Right lung (tissue), 5 donors: Measurements from ENCODE around the gene DUSP7. TPM values are rescaled to one million over a fixed set of nuclear protein-coding genes. Genes with fewer than 3 reads are reported as not detected.
"Not testable (repeated sequence)": the region's sequence is repeated elsewhere in the genome, so short reads cannot be mapped to it uniquely, and the experiment has no call there.

Experiments used
- DNase-seq, 2 donors: peaks; one replicate each; pipeline ENCODE4 v3.0.0-alpha.2; 2013
- polyA plus RNA-seq, 5 donors: library from polyadenylated mRNA; unstranded; fragments of 120-200 nt; gene quantifications; one replicate each; pipeline versions ENCODE4 v1.2.1 to v1.2.3, GENCODE V29; 2013; ENCODE audit warnings: inconsistent platforms in 1 of 5, low replicate concordance in 1 of 5; ENCODE audit not compliant: insufficient read length in 5 of 5, insufficient read depth in 1 of 5

Gene DUSP7
- polyA plus RNA-seq, 5 donors = 17.4 to 24.2 (median 22.2) TPM

GRCh38 chr3:52033748-52034147 lies 22.6 kb downstream of the DUSP7 start:
- not testable (repeated sequence) for DNase-seq

- no peak for DNase-seq
Measured at GRCh38 chr3:52032702-52033408, 23.5 kb downstream of the DUSP7 start.

GRCh38 chr3:52031896-52032295 lies 24.5 kb downstream of the DUSP7 start:
- DNase-seq = no peak

- no peak for DNase-seq
Measured at GRCh38 chr3:52030714-52031310, 25.6 kb downstream of the DUSP7 start.

- no peak for DNase-seq
Measured at GRCh38 chr3:52029535-52029934, 26.8 kb downstream of the DUSP7 start.

- no peak for DNase-seq
Measured at GRCh38 chr3:52029053-52029452, 27.3 kb downstream of the DUSP7 start.

DNA sequence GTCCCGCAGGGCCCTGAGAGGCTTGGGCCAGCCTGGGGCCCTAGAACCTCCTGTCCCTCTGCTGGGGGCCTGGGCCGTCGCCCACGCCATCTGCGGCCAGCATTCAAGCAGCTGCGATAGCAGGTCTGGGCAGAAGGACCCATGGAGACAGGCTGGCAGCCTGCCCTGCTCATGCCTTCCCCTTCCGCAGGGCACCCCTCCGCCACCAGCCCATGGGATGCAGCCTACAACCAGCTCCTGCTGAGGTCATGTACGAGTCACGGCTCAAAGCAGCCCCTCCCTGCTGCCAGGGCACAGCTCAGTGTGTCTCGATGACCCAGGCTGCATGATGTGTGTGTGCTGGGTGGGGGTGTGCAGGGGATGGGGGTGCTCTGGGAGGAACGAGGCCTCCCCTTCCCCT lies 27.8 kb downstream of the DUSP7 start:
- DNase-seq = no peak

- DNase-seq = no peak
Measured at GRCh38 chr3:52026041-52026440, 30.3 kb downstream of the DUSP7 start.

DNA sequence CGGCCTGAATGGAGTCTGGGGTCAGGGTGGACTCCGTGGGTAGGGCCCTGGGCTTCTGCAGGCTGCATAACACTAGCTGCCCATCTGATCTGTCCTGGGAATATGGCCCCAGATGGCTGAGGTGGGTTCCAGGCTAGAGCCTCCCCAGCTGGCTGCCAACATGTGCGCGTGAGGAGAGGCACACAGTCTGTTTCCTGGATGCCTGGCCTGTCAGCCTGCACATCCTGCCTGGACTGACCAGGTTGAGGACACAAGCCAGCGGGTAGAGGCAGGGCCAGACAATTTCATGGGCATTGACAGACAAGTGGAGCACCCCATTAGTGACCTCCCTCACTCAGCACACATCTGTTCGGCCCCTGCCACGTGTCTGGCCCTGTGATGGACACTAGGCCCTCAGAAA lies 30.9 kb downstream of the DUSP7 start:
- DNase-seq = no peak

- no peak for DNase-seq
Measured at GRCh38 chr3:52024765-52025452, 31.5 kb downstream of the DUSP7 start.

GRCh38 chr3:52023860-52024764 lies 32.3 kb downstream of the DUSP7 start:
- DNase-seq = no peak

DNA sequence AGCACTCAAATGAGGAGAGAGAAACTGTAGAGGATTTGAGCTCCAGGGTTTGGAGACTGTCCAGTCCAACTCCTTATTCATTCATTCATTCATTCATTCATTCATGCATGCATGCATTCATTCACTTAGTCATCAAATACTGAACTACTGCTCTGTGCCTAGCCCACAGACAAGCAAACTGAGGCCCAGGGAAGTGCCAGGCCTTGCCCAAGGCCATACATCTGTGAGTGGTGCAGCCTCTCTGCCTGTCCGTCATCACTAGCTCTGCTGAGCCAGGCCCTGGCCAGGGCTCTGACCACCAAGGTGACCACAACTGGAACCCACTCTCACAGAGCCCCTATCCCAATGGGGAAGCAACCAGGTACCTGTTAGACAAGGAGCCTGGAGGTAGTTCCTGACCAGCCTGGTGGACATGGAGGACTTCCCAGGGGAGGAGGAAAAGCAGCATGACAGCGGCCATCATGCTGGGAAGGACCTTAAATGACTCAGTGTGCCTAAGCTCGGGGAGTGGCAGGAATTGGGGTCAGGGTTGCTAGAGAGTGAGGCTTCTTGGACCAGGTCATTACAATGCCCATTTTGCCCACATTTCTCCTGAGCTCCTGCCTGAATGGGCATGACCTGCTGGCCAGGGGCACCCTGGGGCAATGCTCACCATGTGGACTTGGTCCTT lies 33.1 kb downstream of the DUSP7 start:
- no peak for DNase-seq

- no peak for DNase-seq
Measured at GRCh38 chr3:52022323-52023100, 33.9 kb downstream of the DUSP7 start.

DNA sequence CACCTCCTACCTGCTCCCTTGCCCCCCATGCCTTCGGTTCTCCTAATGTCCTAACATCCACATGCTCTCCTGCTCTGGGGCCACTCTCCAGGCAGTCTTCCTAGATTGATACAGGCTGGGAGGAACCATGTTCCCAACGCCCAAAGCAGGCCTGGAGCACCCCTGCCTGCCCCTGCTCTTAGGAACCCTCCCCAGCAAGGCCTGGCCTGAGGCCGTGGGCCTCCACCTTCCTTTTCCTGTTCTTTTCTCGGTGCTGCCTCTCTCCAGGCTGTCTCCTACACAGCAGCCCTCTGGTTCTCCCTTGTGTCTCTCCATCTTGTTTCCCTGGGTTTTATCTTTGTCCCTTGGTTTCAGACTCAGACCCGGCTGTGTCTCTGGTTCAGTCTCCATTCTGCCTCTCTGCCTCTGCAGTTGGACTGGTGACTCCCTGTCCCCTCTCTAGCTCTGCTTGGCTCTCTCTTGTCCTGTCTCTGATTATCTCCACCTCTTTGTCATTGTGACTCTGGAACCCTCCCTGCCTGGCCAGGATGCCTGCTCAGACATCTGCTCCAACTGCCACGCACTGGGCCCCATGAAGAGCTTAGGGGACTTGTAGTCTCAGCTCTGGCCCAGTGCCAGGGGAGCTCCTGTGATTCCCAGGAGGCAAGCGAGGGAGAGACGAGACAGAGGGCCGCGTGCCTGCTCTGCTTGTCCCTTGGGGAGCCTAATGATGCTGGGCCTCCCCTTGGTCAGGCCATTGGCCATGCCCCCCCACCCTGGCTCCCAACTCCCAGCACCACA lies 34.7 kb downstream of the DUSP7 start:
- DNase-seq = no peak

GRCh38 chr3:52020796-52021195 lies 35.6 kb downstream of the DUSP7 start:
- no peak for DNase-seq

- DNase-seq = no peak
Measured at GRCh38 chr3:52019352-52020080, 36.9 kb downstream of the DUSP7 start.

- DNase-seq = no peak
Measured at GRCh38 chr3:52018319-52019000, 37.9 kb downstream of the DUSP7 start.

- no peak for DNase-seq
Measured at GRCh38 chr3:52017586-52017985, 38.8 kb downstream of the DUSP7 start.
